Right lobe of liver (tissue), 4 donors: ENCODE results near the gene FUT6.

Experiments
- POLR2A ChIP-seq: fragments of 450-650 bp; IDR thresholded peaks from one replicate; pipeline ENCODE4 v1.6.1; 2017; ENCODE audit warnings: antibody characterized with exemption, mild to moderate bottlenecking
- TF ChIP-seq, protein P1 (sequence below), 4 donors: fragments of 200-600 bp in 3 of 4; fragments of 450-650 bp in 1 of 4; IDR thresholded peaks; one replicate each; pipeline versions ENCODE4 v1.5.1 to v1.8.0; 2016 to 2022; ENCODE audit warnings: antibody characterized with exemption in 4 of 4, mild to moderate bottlenecking in 2 of 4
- donor health status: DM: no; HTN: no; CAD: no.
- donor health status: DM: no; HTN: no; CAD: no.
- donor health status: DM: no; HTN: yes; CAD: no.

DNA sequence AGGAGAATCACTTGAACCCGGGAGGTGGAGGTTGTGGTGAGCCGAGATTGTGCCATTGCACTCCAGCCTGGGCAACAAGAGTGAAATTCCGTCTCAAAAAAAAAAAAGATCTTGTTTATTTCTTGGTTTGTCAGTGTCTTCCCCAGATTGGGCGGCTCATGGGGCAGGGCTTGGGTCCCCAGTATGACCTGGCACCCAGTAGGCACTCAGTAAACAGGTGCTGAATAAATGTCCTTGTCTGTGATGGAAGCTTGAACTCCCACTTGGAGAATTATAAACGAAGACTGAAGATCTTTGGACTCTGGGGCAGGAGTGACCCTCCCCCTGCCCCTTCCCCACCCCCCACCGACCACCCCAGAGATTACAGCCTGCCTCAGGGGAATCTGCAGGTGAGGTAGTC lies 40.7 kb upstream of the FUT6 start:
- TF ChIP-seq, protein P1, sequence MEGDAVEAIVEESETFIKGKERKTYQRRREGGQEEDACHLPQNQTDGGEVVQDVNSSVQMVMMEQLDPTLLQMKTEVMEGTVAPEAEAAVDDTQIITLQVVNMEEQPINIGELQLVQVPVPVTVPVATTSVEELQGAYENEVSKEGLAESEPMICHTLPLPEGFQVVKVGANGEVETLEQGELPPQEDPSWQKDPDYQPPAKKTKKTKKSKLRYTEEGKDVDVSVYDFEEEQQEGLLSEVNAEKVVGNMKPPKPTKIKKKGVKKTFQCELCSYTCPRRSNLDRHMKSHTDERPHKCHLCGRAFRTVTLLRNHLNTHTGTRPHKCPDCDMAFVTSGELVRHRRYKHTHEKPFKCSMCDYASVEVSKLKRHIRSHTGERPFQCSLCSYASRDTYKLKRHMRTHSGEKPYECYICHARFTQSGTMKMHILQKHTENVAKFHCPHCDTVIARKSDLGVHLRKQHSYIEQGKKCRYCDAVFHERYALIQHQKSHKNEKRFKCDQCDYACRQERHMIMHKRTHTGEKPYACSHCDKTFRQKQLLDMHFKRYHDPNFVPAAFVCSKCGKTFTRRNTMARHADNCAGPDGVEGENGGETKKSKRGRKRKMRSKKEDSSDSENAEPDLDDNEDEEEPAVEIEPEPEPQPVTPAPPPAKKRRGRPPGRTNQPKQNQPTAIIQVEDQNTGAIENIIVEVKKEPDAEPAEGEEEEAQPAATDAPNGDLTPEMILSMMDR (IDR thresholded peaks at IDR 0.05), result no peak
- TF ChIP-seq POLR2A, result no peak
